NT2/D1 (cell line): Measurements from ENCODE around the gene KIFC3.
"Not testable (repeated sequence)": the region's sequence is repeated elsewhere in the genome, so short reads cannot be mapped to it uniquely, and the experiment has no call there.

Source experiments
- DNase-seq: peaks from one replicate; pipeline ENCODE4 v3.0.0-alpha.2; 2011; ENCODE audit warnings: low read depth, low spot score
- H3K27me3 ChIP-seq: 2 replicates; pipeline ENCODE4 v1.6.0; 2011; ENCODE audit warnings: mild to moderate bottlenecking; ENCODE audit not compliant: insufficient read length, insufficient read depth
- H3K36me3 ChIP-seq: 2 replicates; pipeline ENCODE4 v1.6.1; 2011; ENCODE audit warnings: mild to moderate bottlenecking, low read length, mixed read lengths; ENCODE audit not compliant: insufficient read depth, insufficient read length
- H3K4me1 ChIP-seq: 2 replicates; pipeline ENCODE4 v1.5.1; 2011; ENCODE audit not compliant: insufficient read depth, insufficient read length
- H3K4me3 ChIP-seq: 2 replicates; pipeline ENCODE4 v1.5.1; 2011; ENCODE audit warnings: low read depth; ENCODE audit not compliant: insufficient read length
- H3K9ac ChIP-seq: 2 replicates; pipeline ENCODE4 v1.6.0; 2011; ENCODE audit warnings: low read depth; ENCODE audit not compliant: insufficient read length
- H3K9me3 ChIP-seq: 2 replicates; pipeline ENCODE4 v1.5.1; 2011; ENCODE audit warnings: mild to moderate bottlenecking, low read length; ENCODE audit not compliant: insufficient read depth
- SUZ12 ChIP-seq: IDR thresholded peaks from 2 replicates; pipeline ENCODE4 v1.6.1; 2011; ENCODE audit not compliant: insufficient read length, insufficient read depth; ENCODE audit errors: extremely low read depth
- YY1 ChIP-seq: IDR thresholded peaks from 2 replicates; pipeline ENCODE4 v1.6.1; 2011; ENCODE audit not compliant: insufficient read length, insufficient read depth
- ZNF274 ChIP-seq: IDR thresholded peaks from 2 replicates; pipeline ENCODE4 v1.6.1; 2011; ENCODE audit warnings: mild to moderate bottlenecking, low read depth, low read length

The KIFC3 gene

GRCh38 chr16:57747496-57747895, 54.8 kb downstream of the KIFC3 start:
- peaks cover 12% of the 10 kb centered on the region for H3K4me1 ChIP-seq
- H3K27me3 ChIP-seq: no peaks in the 10 kb centered on the region
- DNase-seq: no peak
- TF ChIP-seq SUZ12 (no peak), YY1 (no peak), ZNF274 (no peak)
- H3K9me3 ChIP-seq: no peaks in the 10 kb centered on the region
- H3K9ac ChIP-seq: no peak overlapping the region
- H3K36me3 ChIP-seq: peaks cover 52% of the 10 kb centered on the region
- no peak overlapping the region for H3K4me3 ChIP-seq

DNA sequence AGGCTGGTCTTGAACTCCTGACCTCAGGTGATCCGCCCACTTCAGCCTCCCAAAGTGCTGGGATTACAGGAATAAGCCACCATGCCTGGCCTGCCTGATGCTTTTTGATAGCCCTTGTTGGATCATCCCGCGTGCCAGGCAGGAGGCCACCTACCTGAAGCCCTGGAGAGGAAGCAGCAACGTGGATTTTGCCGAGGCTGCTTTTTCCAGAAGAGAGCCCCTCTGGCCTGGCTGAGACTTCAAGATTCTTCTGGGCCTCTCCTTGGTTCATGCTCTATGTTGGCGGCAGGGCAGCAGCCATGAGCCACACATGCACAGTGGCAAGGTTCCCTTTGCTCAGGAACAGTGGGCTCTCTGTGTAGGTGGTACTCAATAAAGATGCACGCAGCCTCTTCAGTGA, 55.2 kb downstream of the KIFC3 start:
- peaks cover 9% of the 10 kb centered on the region for H3K4me1 ChIP-seq

GRCh38 chr16:57746316-57746715, 56.0 kb downstream of the KIFC3 start:
- H3K36me3 ChIP-seq: peaks cover 49% of the 10 kb centered on the region

More for the DNA sequence above, 55.2 kb downstream of the KIFC3 start:
- Histone ChIP-seq H3K4me3 (no peak overlapping the region), H3K27me3 (no peaks in the 10 kb centered on the region), H3K9ac (no peak overlapping the region), H3K9me3 (no peaks in the 10 kb centered on the region), H3K36me3 (peaks cover 49% of the 10 kb centered on the region)
- no peak for DNase-seq
- TF ChIP-seq ZNF274: no peak
- no peak for TF ChIP-seq SUZ12
- TF ChIP-seq YY1: no peak

DNA sequence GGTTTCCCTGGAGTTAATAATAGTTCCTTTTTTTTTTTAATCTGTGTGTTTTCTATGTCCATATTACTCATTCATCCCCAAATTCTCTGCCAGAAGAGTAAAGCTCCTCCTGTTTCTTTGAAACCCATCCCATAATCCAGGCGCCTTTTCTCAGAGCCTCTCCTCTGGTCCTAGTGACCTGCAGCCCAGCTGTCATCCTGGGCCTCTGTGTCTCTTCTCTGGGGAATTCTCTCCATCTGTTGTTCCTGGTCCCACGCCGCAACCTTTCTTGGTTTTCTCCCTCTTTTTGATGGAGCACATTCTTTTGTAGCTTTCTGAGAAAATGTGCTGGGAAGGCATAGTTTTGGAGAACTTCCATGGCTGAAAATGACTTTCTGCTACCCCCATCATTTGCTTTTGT, 56.5 kb downstream of the KIFC3 start:
- Histone ChIP-seq H3K9me3 (no peaks in the 10 kb centered on the region), H3K9ac (no peak overlapping the region), H3K4me1 (peaks cover 9% of the 10 kb centered on the region), H3K4me3 (no peak overlapping the region), H3K36me3 (peaks cover 46% of the 10 kb centered on the region), H3K27me3 (no peaks in the 10 kb centered on the region)
- DNase-seq: no peak
- TF ChIP-seq SUZ12: no peak
- TF ChIP-seq YY1: no peak
- TF ChIP-seq ZNF274: no peak

More at GRCh38 chr16:57746316-57746715, 56.0 kb downstream of the KIFC3 start:
- H3K9ac ChIP-seq, H3K9me3 ChIP-seq, DNase-seq, H3K27me3 ChIP-seq, H3K4me3 ChIP-seq, H3K4me1 ChIP-seq: not testable (repeated sequence)

DNA sequence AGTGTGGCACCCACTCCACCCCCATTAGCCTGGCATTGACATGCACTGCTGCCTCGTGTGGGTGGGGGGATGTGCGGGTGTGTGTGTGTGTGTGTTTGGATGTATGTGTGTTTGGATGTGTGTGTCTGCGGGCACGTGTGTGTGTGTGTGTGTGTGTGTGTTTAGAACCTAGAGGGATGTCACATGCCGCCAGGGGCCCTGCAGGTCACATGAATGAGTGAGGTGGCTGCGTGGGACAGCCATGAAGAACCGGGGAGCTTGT, 57.7 kb downstream of the KIFC3 start:
- Histone ChIP-seq H3K9me3 (no peaks in the 10 kb centered on the region), H3K9ac (no peak overlapping the region), H3K27me3 (no peaks in the 10 kb centered on the region), H3K4me3 (no peak overlapping the region), H3K4me1 (peaks cover 12% of the 10 kb centered on the region), H3K36me3 (peaks cover 39% of the 10 kb centered on the region)
- TF ChIP-seq SUZ12 (no peak), ZNF274 (no peak), YY1 (no peak)
- no peak for DNase-seq

- TF ChIP-seq ZNF274 (no peak), YY1 (no peak), SUZ12 (no peak)
- no peaks in the 10 kb centered on the region for H3K27me3 ChIP-seq
- H3K4me3 ChIP-seq: no peak overlapping the region
- H3K9me3 ChIP-seq: no peaks in the 10 kb centered on the region
- H3K4me1 ChIP-seq: peaks cover 12% of the 10 kb centered on the region
- DNase-seq: no peak
- peaks cover 39% of the 10 kb centered on the region for H3K36me3 ChIP-seq
- no peak overlapping the region for H3K9ac ChIP-seq
These were observed 58.2 kb downstream of the KIFC3 start for GRCh38 chr16:57743886-57744641.

DNA sequence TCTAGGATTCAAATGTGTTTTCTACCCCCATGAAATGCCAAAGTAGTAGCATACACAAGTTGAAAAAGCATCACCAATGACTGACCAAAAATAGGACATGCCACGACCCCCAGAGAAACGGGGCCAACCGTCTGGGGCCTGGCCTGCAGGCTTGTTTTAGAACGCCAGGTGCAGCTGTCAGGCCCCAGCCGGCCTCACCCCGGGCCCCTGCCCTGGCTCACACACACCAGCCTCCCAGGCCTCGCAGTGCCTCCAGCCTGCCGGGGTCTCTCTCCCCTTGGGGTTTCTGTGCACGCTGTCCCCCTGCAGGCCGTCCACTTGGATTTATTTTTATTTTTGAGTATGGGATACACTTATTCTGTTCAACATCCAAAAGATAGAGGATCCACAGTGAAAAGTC, 58.8 kb downstream of the KIFC3 start:
- Histone ChIP-seq H3K9me3 (no peaks in the 10 kb centered on the region), H3K9ac (no peak overlapping the region), H3K4me3 (no peak overlapping the region), H3K4me1 (peaks cover 12% of the 10 kb centered on the region), H3K36me3 (peaks cover 44% of the 10 kb centered on the region), H3K27me3 (no peaks in the 10 kb centered on the region)
- no peak for TF ChIP-seq SUZ12
- no peak for TF ChIP-seq YY1
- no peak for TF ChIP-seq ZNF274
- DNase-seq: no peak

DNA sequence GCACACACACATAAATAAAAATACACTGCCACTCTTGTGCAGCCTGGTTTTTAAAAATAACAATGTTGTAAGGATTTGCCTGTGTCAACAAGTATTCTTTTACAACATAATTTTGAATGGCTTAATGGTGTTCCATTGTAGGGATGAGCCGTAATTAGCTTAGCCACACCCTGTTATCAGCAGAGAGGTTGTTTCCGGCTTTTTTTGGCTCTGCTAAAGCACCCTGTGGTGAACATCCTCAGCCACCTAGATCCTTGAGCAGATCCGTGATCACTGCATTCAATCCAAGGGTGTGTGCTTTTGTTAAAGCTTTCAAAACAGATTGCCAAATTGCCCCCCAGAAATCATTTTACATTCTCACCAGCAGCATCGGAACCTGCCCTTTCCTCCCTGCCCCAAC, 59.7 kb downstream of the KIFC3 start:
- peaks cover 43% of the 10 kb centered on the region for H3K36me3 ChIP-seq
- no peaks in the 10 kb centered on the region for H3K9me3 ChIP-seq
- TF ChIP-seq YY1 (no peak), ZNF274 (no peak), SUZ12 (no peak)
- H3K27me3 ChIP-seq: no peaks in the 10 kb centered on the region
- H3K4me3 ChIP-seq: no peak overlapping the region
- H3K9ac ChIP-seq: no peak overlapping the region
- H3K4me1 ChIP-seq: peaks cover 12% of the 10 kb centered on the region
- no peak for DNase-seq
